Activated CD4-positive, alpha-beta T cell treated with anti-CD3 and anti-CD28 coated beads for 36 hours (primary cell): ENCODE results near the gene SLC22A12. TPM values are rescaled to one million over a fixed set of nuclear protein-coding genes. Genes with fewer than 3 reads are reported as not detected.

Source experiments
- ATAC-seq: fragments of 200-7000 bp; cut with Tn5 transposase; one replicate; pipeline ENCODE4 v1.10.0; 2021; ENCODE audit warnings: mild to moderate bottlenecking, moderate library complexity
- CTCF ChIA-PET: fragments of 350-600 bp; sonication (Branson Sonifier 250); formaldehyde crosslinking; loops from one replicate; lab custom pipeline; 2021; ENCODE audit warnings: antibody characterized with exemption; lab: Charles Lee
- POLR2A ChIA-PET: fragments of 350-600 bp; sonication (Branson Sonifier 250); formaldehyde crosslinking; loops from one replicate; lab custom pipeline; 2021; ENCODE audit warnings: antibody characterized with exemption, inconsistent platforms; lab: Charles Lee
- DNase-seq: peaks from one replicate; pipeline ENCODE4 v3.0.0-alpha.2; 2020
- H3K27ac Mint-ChIP-seq: one replicate; pipeline ENCODE4 v1.8.0; 2021; ENCODE audit warnings: mixed read lengths
- H3K27me3 Mint-ChIP-seq: one replicate; pipeline ENCODE4 v1.8.0; 2021; ENCODE audit warnings: mixed read lengths
- H3K36me3 Mint-ChIP-seq: one replicate; pipeline ENCODE4 v1.8.0; 2021; ENCODE audit warnings: low read depth, mixed read lengths
- H3K4me1 Mint-ChIP-seq: one replicate; pipeline ENCODE4 v1.8.0; 2021; ENCODE audit warnings: mixed read lengths
- H3K4me3 Mint-ChIP-seq: one replicate; pipeline ENCODE4 v1.8.0; 2021; ENCODE audit warnings: mild to moderate bottlenecking, moderate library complexity, mixed read lengths
- H3K9me3 Mint-ChIP-seq: one replicate; pipeline ENCODE4 v1.8.0; 2021; ENCODE audit warnings: low read depth, mixed read lengths
- intact Hi-C, 2 experiments: fragments of 100-400 bp; cut with DNase I in 1 of 2; cut with micrococcal nuclease in 1 of 2; formaldehyde crosslinking; loops; one replicate each; pipeline versions ENCODE4 v1.14.2 to v1.15.1; 2022 to 2024; cut with DNase I, micrococcal nuclease
- total RNA-seq, 2 experiments: library from RNA; stranded (reverse); gene quantifications; one replicate each; pipeline ENCODE4 v1.2.3, GENCODE V29; 2021

SLC22A12 gene
- total RNA-seq, 2 experiments from 2014 or later, result not detected

- CTCF ChIA-PET, result no interaction called here
- POLR2A ChIA-PET, result no interaction called here
Observed at GRCh38 chr11:64624883-64625481, 34.0 kb downstream of the SLC22A12 start.

GRCh38 chr11:64626637-64627036 lies 35.6 kb downstream of the SLC22A12 start:
- H3K4me3 Mint-ChIP-seq, result no peak overlapping the region
- intact Hi-C loops, result no loop called here
- H3K27me3 Mint-ChIP-seq, result no peaks in the 10 kb centered on the region
- ChIA-PET POLR2A (no interaction called here), CTCF (no interaction called here)
- no peaks in the 10 kb centered on the region for H3K9me3 Mint-ChIP-seq
- no peaks in the 10 kb centered on the region for H3K4me1 Mint-ChIP-seq
- H3K36me3 Mint-ChIP-seq, result no peaks in the 10 kb centered on the region
- no peak overlapping the region for H3K27ac Mint-ChIP-seq
- DNase-seq, result no peak
- ATAC-seq, result no peak

More at GRCh38 chr11:64624883-64625481, 34.0 kb downstream of the SLC22A12 start:
- ATAC-seq (no peak), DNase-seq (no peak)
- H3K27ac Mint-ChIP-seq, result no peak overlapping the region
- H3K4me1 Mint-ChIP-seq, result peaks cover 4% of the 10 kb centered on the region
- H3K27me3 Mint-ChIP-seq, result no peaks in the 10 kb centered on the region
- no peaks in the 10 kb centered on the region for H3K36me3 Mint-ChIP-seq
- no peaks in the 10 kb centered on the region for H3K9me3 Mint-ChIP-seq
- intact Hi-C loops, result no loop called here
- no peak overlapping the region for H3K4me3 Mint-ChIP-seq

DNA sequence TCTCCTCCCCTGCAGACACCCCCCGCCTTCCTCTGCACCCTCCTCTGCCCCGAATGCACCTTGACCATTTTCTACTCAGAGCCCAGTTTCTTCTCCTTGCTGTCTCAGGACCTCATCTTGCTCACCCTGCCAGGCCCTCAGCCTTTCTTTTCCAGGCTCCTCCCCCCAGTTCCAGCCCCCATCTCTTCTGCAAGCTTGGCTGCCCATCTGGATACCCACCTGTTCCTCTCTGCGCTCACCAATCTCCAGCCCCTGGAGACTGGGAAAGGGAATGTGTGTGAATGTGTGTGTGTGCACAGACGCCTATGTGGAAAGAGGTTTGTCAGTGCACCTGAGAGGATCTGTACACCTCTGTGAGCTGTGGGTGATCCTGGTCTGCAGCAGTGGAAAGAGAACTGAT lies 36.4 kb downstream of the SLC22A12 start:
- H3K9me3 Mint-ChIP-seq, result no peaks in the 10 kb centered on the region
- intact Hi-C loops, result no loop called here
- no peak for ATAC-seq
- no peak overlapping the region for H3K27ac Mint-ChIP-seq
- H3K36me3 Mint-ChIP-seq, result no peaks in the 10 kb centered on the region
- no peak for DNase-seq
- ChIA-PET POLR2A (no interaction called here), CTCF (no interaction called here)
- no peaks in the 10 kb centered on the region for H3K4me1 Mint-ChIP-seq
- no peaks in the 10 kb centered on the region for H3K27me3 Mint-ChIP-seq
- no peak overlapping the region for H3K4me3 Mint-ChIP-seq

- POLR2A ChIA-PET, result no interaction called here
- intact Hi-C loops, result no loop called here
Observed at GRCh38 chr11:64628596-64628995, 37.6 kb downstream of the SLC22A12 start.

GRCh38 chr11:64629103-64629502 lies 38.1 kb downstream of the SLC22A12 start:
- intact Hi-C loops, result no loop called here
- DNase-seq, result no peak
- Mint-ChIP-seq H3K27ac (no peak overlapping the region), H3K36me3 (no peaks in the 10 kb centered on the region), H3K4me1 (peaks cover 6% of the 10 kb centered on the region), H3K9me3 (no peaks in the 10 kb centered on the region), H3K27me3 (peaks cover 4% of the 10 kb centered on the region), H3K4me3 (no peak overlapping the region)
- ATAC-seq, result no peak
- CTCF ChIA-PET, result interaction anchor here (0.8 kb wide), 1 partner anchor 21 kb away, joined by 3 read pairs; no protein-coding TSS in a partner anchor
- POLR2A ChIA-PET, result no interaction called here

More at GRCh38 chr11:64628596-64628995, 37.6 kb downstream of the SLC22A12 start:
- DNase-seq (no peak), ATAC-seq (no peak)
- Mint-ChIP-seq H3K27me3 (peaks cover 4% of the 10 kb centered on the region), H3K9me3 (no peaks in the 10 kb centered on the region), H3K4me3 (no peak overlapping the region), H3K27ac (no peak overlapping the region), H3K36me3 (no peaks in the 10 kb centered on the region), H3K4me1 (peaks cover 2% of the 10 kb centered on the region)
- CTCF ChIA-PET, result interaction anchor here (0.8 kb wide), 1 partner anchor 20 kb away, joined by 3 read pairs; no protein-coding TSS in a partner anchor

DNA sequence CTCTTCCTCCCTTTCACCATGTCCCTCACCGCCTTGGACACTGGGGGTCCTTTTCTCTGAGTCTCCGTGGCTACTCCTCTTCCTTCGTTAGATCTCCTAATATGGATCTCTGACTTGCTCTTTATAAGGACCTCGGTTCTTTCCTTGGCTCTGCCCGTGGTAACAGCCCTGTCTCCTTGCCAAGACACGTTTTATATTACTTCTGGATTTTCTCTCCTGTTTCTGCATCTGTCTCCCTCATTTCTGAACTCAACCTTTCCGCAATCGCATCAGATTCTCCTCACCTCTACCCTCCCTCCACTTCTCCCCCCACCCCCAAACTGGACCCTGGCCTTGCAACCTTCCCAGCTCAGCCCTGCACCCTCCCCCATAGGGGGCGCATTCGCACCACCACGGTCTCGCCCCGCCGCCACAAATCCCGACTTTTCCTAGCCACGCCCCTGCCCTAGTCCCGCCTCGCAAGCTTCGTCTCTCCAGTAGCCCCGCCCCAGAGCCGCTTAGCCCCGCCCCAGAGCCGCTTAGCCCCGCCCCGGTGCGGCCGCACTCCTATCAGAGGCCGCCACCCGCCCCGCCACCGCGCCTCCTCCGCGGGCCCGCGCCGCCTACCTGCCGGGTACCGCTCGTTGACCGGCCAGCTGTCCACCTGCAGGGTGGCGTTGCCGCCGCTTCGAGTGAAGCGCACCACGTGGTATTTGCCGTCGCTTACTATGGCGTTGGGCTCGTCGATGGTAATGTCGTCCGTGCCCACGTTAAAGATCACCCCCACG lies 39.0 kb downstream of the SLC22A12 start:
- intact Hi-C loops, result no loop called here
- Mint-ChIP-seq H3K27me3 (peaks cover 11% of the 10 kb centered on the region), H3K27ac (no peak overlapping the region), H3K4me1 (peaks cover 6% of the 10 kb centered on the region), H3K36me3 (no peaks in the 10 kb centered on the region), H3K4me3 (no peak overlapping the region), H3K9me3 (no peaks in the 10 kb centered on the region)
- CTCF ChIA-PET, result no interaction called here
- no peak for ATAC-seq
- POLR2A ChIA-PET, result no interaction called here
- no peak for DNase-seq

DNA sequence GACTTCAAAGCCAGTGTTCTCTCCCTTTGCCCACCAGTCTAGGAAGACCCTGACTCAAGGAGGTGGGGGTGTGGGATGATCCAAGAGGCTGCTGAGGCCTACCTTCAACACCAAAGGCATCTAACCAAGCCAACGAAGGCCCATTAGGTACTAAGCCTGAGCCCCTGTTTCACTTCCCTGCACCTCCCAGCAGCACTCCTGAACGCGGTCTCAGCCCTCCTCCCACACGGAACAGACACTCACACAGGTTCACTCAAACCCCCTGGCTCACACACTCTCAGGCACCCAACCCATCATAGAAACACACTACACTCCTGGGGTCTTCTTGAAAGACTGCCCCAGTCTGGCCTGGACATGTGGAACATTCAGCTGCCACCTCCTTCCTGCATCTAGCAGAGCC lies 40.7 kb downstream of the SLC22A12 start:
- Mint-ChIP-seq H3K27ac (no peak overlapping the region), H3K9me3 (no peaks in the 10 kb centered on the region), H3K36me3 (no peaks in the 10 kb centered on the region), H3K27me3 (peaks cover 15% of the 10 kb centered on the region), H3K4me3 (no peak overlapping the region), H3K4me1 (peaks cover 6% of the 10 kb centered on the region)
- DNase-seq (no peak), ATAC-seq (no peak)
- ChIA-PET POLR2A (no interaction called here), CTCF (no interaction called here)
- intact Hi-C loops, result no loop called here

DNA sequence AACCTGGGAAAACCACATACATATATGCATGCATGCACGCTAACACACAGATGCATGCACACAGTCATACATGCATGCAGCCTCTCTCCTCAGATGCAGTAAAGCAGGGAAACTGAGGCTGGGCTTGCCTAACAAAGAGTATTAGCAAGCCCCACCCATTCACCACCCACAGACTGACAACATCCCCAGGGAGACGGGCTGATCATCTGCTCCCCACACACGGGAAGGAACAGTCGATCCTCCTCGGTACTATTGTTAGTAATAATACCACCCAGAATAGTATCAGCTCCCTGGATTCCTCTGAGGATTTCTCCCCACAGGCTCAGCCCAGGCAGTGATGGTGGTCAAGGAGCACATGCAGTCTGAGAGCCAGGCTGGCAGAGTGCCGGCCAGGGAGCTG lies 41.2 kb downstream of the SLC22A12 start:
- ATAC-seq (no peak), DNase-seq (no peak)
- H3K4me1 Mint-ChIP-seq, result peaks cover 6% of the 10 kb centered on the region
- H3K27ac Mint-ChIP-seq, result no peak overlapping the region
- H3K4me3 Mint-ChIP-seq, result no peak overlapping the region
- H3K36me3 Mint-ChIP-seq, result no peaks in the 10 kb centered on the region
- no peaks in the 10 kb centered on the region for H3K9me3 Mint-ChIP-seq
- ChIA-PET POLR2A (no interaction called here), CTCF (interaction anchor here (0.7 kb wide), 2 partner anchors 48 to 200 kb away, joined by 3 read pairs; no protein-coding TSS in a partner anchor)
- peaks cover 15% of the 10 kb centered on the region for H3K27me3 Mint-ChIP-seq
- intact Hi-C loops, result no loop called here

GRCh38 chr11:64632654-64633053 lies 41.6 kb downstream of the SLC22A12 start:
- Mint-ChIP-seq H3K4me3 (no peak overlapping the region), H3K27me3 (peaks cover 15% of the 10 kb centered on the region), H3K4me1 (peaks cover 6% of the 10 kb centered on the region), H3K27ac (no peak overlapping the region), H3K36me3 (no peaks in the 10 kb centered on the region), H3K9me3 (no peaks in the 10 kb centered on the region)
- ChIA-PET CTCF (interaction anchor here (0.7 kb wide), 2 partner anchors 49 to 200 kb away, joined by 3 read pairs; no protein-coding TSS in a partner anchor), POLR2A (no interaction called here)
- no peak for ATAC-seq
- intact Hi-C loops, result no loop called here
- DNase-seq, result no peak

GRCh38 chr11:64633555-64634159 lies 42.6 kb downstream of the SLC22A12 start:
- intact Hi-C loops, result no loop called here

DNA sequence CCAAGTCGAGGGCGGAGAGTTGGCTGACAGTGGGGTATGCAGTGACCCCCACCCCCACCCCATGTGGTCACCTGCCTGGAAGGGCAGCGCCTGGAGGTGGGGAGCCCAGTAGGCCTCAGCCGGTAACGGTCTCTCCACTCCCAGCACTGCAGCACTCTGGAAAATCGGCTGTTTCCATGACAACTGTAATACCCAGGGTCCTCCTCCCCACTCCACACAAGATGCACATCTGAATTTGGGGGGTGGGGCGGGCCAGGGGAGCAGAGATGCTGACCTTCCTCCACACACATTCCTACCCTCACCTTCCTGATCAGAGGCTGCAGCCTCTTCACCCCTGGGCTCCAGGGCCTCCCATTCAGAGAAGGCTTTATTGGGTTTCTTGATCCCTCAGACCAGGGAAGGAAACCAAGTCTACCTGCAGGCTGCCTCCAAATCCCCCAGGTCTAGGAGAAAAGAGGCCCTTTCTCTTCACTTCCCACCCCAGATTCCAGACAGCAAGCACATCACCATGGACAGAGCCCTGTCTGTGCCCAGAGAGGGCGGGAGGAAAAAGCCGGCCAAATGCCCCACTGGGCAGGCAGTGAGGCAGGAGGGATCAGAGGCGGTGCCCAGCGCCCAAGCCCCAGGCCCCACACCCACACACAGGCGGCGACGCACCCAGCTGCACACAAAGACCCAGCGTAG lies 46.5 kb downstream of the SLC22A12 start:
- Mint-ChIP-seq H3K9me3 (no peaks in the 10 kb centered on the region), H3K27me3 (peaks cover 16% of the 10 kb centered on the region), H3K4me1 (peaks cover 6% of the 10 kb centered on the region), H3K4me3 (no peak overlapping the region), H3K27ac (no peak overlapping the region), H3K36me3 (no peaks in the 10 kb centered on the region)
- DNase-seq, result no peak
- POLR2A ChIA-PET, result no interaction called here
- no peak for ATAC-seq
- CTCF ChIA-PET, result interaction anchor here (0.7 kb wide), 1 partner anchor 47 kb away, joined by 3 read pairs; the partner anchor contains the start of gene SLC22A12
- intact Hi-C loops, result no loop called here

More at GRCh38 chr11:64633555-64634159, 42.6 kb downstream of the SLC22A12 start:
- DNase-seq, result no peak
- H3K4me1 Mint-ChIP-seq, result peaks cover 6% of the 10 kb centered on the region
- H3K4me3 Mint-ChIP-seq, result no peak overlapping the region
- no peaks in the 10 kb centered on the region for H3K9me3 Mint-ChIP-seq
- H3K27ac Mint-ChIP-seq, result no peak overlapping the region
- H3K36me3 Mint-ChIP-seq, result no peaks in the 10 kb centered on the region
- ChIA-PET CTCF (no interaction called here), POLR2A (no interaction called here)
- H3K27me3 Mint-ChIP-seq, result peaks cover 15% of the 10 kb centered on the region
- ATAC-seq, result no peak
